Liver (tissue), 9 donors: ENCODE measurements around the gene TM9SF4. TPM values are rescaled to one million over a fixed set of nuclear protein-coding genes. Genes with fewer than 3 reads are reported as not detected.

Experiments used
- DNase-seq: peaks from one replicate; pipeline ENCODE4 v3.0.0-alpha.2; 2017; ENCODE audit warnings: low spot score
- H3K27ac ChIP-seq, 2 donors: one replicate each; pipeline ENCODE4 v1.7.0; 2013; ENCODE audit warnings: inconsistent platforms in 2 of 2, low read length in 2 of 2, control low read depth in 1 of 2, low read depth in 1 of 2, mild to moderate bottlenecking in 1 of 2
- H3K27me3 ChIP-seq, 4 donors: one replicate each; pipeline versions ENCODE4 v1.6.1 to v1.7.0; 2013; ENCODE audit warnings: low read length in 3 of 4, inconsistent platforms in 1 of 4, mild to moderate bottlenecking in 1 of 4, moderate library complexity in 1 of 4; ENCODE audit not compliant: control insufficient read depth in 4 of 4, insufficient read depth in 4 of 4
- H3K36me3 ChIP-seq, 4 donors: one replicate each; pipeline versions ENCODE4 v1.6.1 to v1.7.0; 2013; ENCODE audit warnings: low read length in 3 of 4, mild to moderate bottlenecking in 3 of 4, low read depth in 1 of 4, moderate library complexity in 1 of 4; ENCODE audit not compliant: control insufficient read depth in 4 of 4, insufficient read depth in 3 of 4
- H3K4me1 ChIP-seq, 4 donors: one replicate each; pipeline versions ENCODE4 v1.6.1 to v1.7.0; 2013; ENCODE audit warnings: low read length in 3 of 4, mild to moderate bottlenecking in 3 of 4, moderate library complexity in 1 of 4; ENCODE audit not compliant: control insufficient read depth in 4 of 4, insufficient read depth in 4 of 4
- H3K4me3 ChIP-seq, 3 donors: one replicate each; pipeline versions ENCODE4 v1.6.1 to v1.7.0; 2013; ENCODE audit warnings: low read length in 3 of 3, control low read depth in 1 of 3, low read depth in 1 of 3, mild to moderate bottlenecking in 1 of 3
- H3K9ac ChIP-seq, 2 donors: one replicate each; pipeline ENCODE4 v1.7.0; 2013; ENCODE audit warnings: low read length in 2 of 2, mild to moderate bottlenecking in 2 of 2, moderate library complexity in 2 of 2, control low read depth in 1 of 2, low read depth in 1 of 2
- H3K9me3 ChIP-seq, 4 donors: one replicate each; pipeline versions ENCODE4 v1.6.1 to v1.7.0; 2013; ENCODE audit warnings: low read length in 3 of 4; ENCODE audit not compliant: control insufficient read depth in 4 of 4
- ATF3 ChIP-seq: IDR thresholded peaks from 2 replicates; pipeline ENCODE4 v1.6.1; 2016; ENCODE audit warnings: antibody characterized with exemption
- CTCF ChIP-seq: fragments of 150-350 bp; IDR thresholded peaks from 2 replicates; pipeline ENCODE4 v1.5.1; 2017; ENCODE audit warnings: improper control_type of control experiment, low read depth, low read length; ENCODE audit not compliant: missing input control
- EGR1 ChIP-seq, 2 donors: IDR thresholded peaks; 2 replicates each; pipeline ENCODE4 v1.6.1; 2016 to 2018; ENCODE audit warnings: antibody characterized with exemption in 2 of 2, low read depth in 2 of 2
- FOXA1 ChIP-seq: IDR thresholded peaks from 2 replicates; pipeline ENCODE4 v1.6.1; 2016; ENCODE audit warnings: antibody characterized with exemption
- FOXA2 ChIP-seq: IDR thresholded peaks from 2 replicates; pipeline ENCODE4 v1.6.1; 2016; ENCODE audit warnings: antibody characterized with exemption
- GABPA ChIP-seq, 2 donors: IDR thresholded peaks in 1 of 2; conservative IDR thresholded peaks in 1 of 2; 2 replicates each; pipeline ENCODE4 v1.6.1; 2016; ENCODE audit warnings: antibody characterized with exemption in 2 of 2, mild to moderate bottlenecking in 1 of 2, moderate library complexity in 1 of 2
- HNF4A ChIP-seq, 2 donors: conservative IDR thresholded peaks; 2 replicates each; pipeline ENCODE4 v1.6.1; 2016; ENCODE audit warnings: antibody characterized with exemption in 2 of 2, mild to moderate bottlenecking in 2 of 2
- HNF4G ChIP-seq: IDR thresholded peaks from 2 replicates; pipeline ENCODE4 v1.6.1; 2016; ENCODE audit warnings: antibody characterized with exemption
- JUND ChIP-seq, 2 donors: IDR thresholded peaks; 2 replicates each; pipeline ENCODE4 v1.6.1; 2016; ENCODE audit warnings: antibody characterized with exemption in 2 of 2
- MAX ChIP-seq: IDR thresholded peaks from 2 replicates; pipeline ENCODE4 v1.6.1; 2016; ENCODE audit warnings: antibody characterized with exemption
- NR2F2 ChIP-seq: IDR thresholded peaks from 2 replicates; pipeline ENCODE4 v1.6.1; 2016; ENCODE audit warnings: antibody characterized with exemption
- RAD21 ChIP-seq, 2 donors: IDR thresholded peaks; 2 replicates each; pipeline ENCODE4 v1.6.1; 2016; ENCODE audit warnings: antibody characterized with exemption in 2 of 2, mild to moderate bottlenecking in 2 of 2
- REST ChIP-seq: IDR thresholded peaks from 2 replicates; pipeline ENCODE4 v1.6.1; 2016; ENCODE audit warnings: antibody characterized with exemption, mild to moderate bottlenecking
- RXRA ChIP-seq, 2 donors: IDR thresholded peaks; 2 replicates each; pipeline ENCODE4 v1.6.1; 2017 to 2018; ENCODE audit warnings: antibody characterized with exemption in 2 of 2, mild to moderate bottlenecking in 1 of 2
- SP1 ChIP-seq: IDR thresholded peaks from 2 replicates; pipeline ENCODE4 v1.6.1; 2018; ENCODE audit warnings: antibody characterized with exemption, mild to moderate bottlenecking
- TAF1 ChIP-seq: conservative IDR thresholded peaks from 2 replicates; pipeline ENCODE4 v1.6.1; 2016; ENCODE audit warnings: antibody characterized with exemption, mild to moderate bottlenecking
- YY1 ChIP-seq: IDR thresholded peaks from 2 replicates; pipeline ENCODE4 v1.6.1; 2016; ENCODE audit warnings: antibody characterized with exemption, mild to moderate bottlenecking
- ZBTB33 ChIP-seq: IDR thresholded peaks from 2 replicates; pipeline ENCODE4 v1.6.1; 2016; ENCODE audit warnings: antibody characterized with exemption
- WGBS: extraction: QIAGEN DNeasy Blood & Tissue Kit; methylation state at CpG from one replicate; pipeline ENCODE4 v1.1.7; 2013; 5-methylcytosine and 5-hydroxymethylcytosine counted together
- polyA plus RNA-seq, 2 donors: library from polyadenylated mRNA; stranded (reverse) in 1 of 2; unstranded in 1 of 2; fragments of 200-250 nt in 1 of 2; fragments of >200 nt in 1 of 2; fragmentation: Nextera tagmentation in 1 of 2; extraction: Ambion mirVana in 1 of 2; gene quantifications; one replicate each; pipeline versions ENCODE4 v1.2.1 to v1.2.3, GENCODE V29; 2013 to 2015
- total RNA-seq, 2 donors: library from RNA; depleted of rRNA; stranded (reverse); fragments of >200 nt; gene quantifications; one replicate each; pipeline ENCODE4 v1.2.3, GENCODE V29; 2014
- donor health status: healthy.
- donor health status: healthy.
- donor health status: healthy.
- donor health status: healthy.
- donor health status: healthy.

TM9SF4 gene
- total and polyA plus RNA-seq, 4 donors: 15.9 to 26.2 (median 22.2) TPM

GRCh38 chr20:32189123-32189410 lies 79.6 kb downstream of the TM9SF4 start:
- no peak overlapping the region for H3K9ac ChIP-seq
- no peak overlapping the region for H3K4me3 ChIP-seq
- no peak overlapping the region for H3K27ac ChIP-seq
- 95% methylated on average over 9 of the region's 9 CpGs for WGBS
- no peaks in the 10 kb centered on the region for H3K27me3 ChIP-seq
- no peak for DNase-seq
- peaks cover 0 to 16% (median 6%) of the 10 kb centered on the region in 4 donors for H3K4me1 ChIP-seq
- TF ChIP-seq GABPA (IDR thresholded peaks at IDR 0.05 in 1 of 2, conservative IDR thresholded peaks at IDR 0.05 in 1 of 2) (no peak), HNF4A (conservative IDR thresholded peaks at IDR 0.05) (no peak), TAF1 (no peak), RAD21 (IDR thresholded peaks at IDR 0.05) (no peak), FOXA1 (no peak), YY1 (no peak), REST (no peak), RXRA (IDR thresholded peaks at IDR 0.05) (no peak), ATF3 (no peak), MAX (no peak), NR2F2 (no peak)
- no peaks in the 10 kb centered on the region for H3K36me3 ChIP-seq
- H3K9me3 ChIP-seq: no peaks in the 10 kb centered on the region

GRCh38 chr20:32189691-32190615 lies 80.4 kb downstream of the TM9SF4 start:
- Histone ChIP-seq H3K27me3 (no peaks in the 10 kb centered on the region), H3K4me3 (peak overlapping the region; percentile 20 to 59 (median 40)), H3K27ac (no peak overlapping the region), H3K36me3 (no peaks in the 10 kb centered on the region), H3K4me1 (peaks cover 0 to 18% (median 8%) of the 10 kb centered on the region in 4 donors), H3K9ac (no peak overlapping the region), H3K9me3 (no peaks in the 10 kb centered on the region)
- DNase-seq: no peak
- 13% methylated on average over 88 of the region's 88 CpGs for WGBS
- TF ChIP-seq ZBTB33 (no peak), HNF4A (conservative IDR thresholded peaks at IDR 0.05) (no peak), TAF1 (no peak), CTCF (no peak), FOXA2 (no peak), YY1 (peak; percentile 22), EGR1 (IDR thresholded peaks at IDR 0.05; ENCODE audit: low read depth in 2 of 2) (no peak), NR2F2 (no peak), SP1 (no peak), REST (no peak), RAD21 (IDR thresholded peaks at IDR 0.05) (peak in 1 of 2 donors; percentile 12), JUND (IDR thresholded peaks at IDR 0.05) (no peak), FOXA1 (no peak), GABPA (IDR thresholded peaks at IDR 0.05 in 1 of 2, conservative IDR thresholded peaks at IDR 0.05 in 1 of 2) (no peak), ATF3 (no peak), HNF4G (no peak), RXRA (IDR thresholded peaks at IDR 0.05) (no peak)
